Loucy (cell line): ENCODE results near the gene CSN2.

ENCODE experiments used
- EZH2phosphoT487 ChIP-seq: fragments of 200-600 bp; IDR thresholded peaks from 2 replicates; pipeline ENCODE4 v1.6.1; 2018; ENCODE audit warnings: antibody characterized with exemption, mild to moderate bottlenecking, moderate library complexity, borderline replicate concordance
- TF ChIP-seq, protein P1 (sequence below): fragments of 200-600 bp; sonication (generic); conservative IDR thresholded peaks from 2 replicates; pipeline ENCODE4 v1.5.1; 2014; ENCODE audit warnings: mild to moderate bottlenecking, antibody characterized with exemption, low read length

GRCh38 chr4:70008771-70009170, 43.2 kb upstream of the CSN2 start:
- TF ChIP-seq, protein P1, sequence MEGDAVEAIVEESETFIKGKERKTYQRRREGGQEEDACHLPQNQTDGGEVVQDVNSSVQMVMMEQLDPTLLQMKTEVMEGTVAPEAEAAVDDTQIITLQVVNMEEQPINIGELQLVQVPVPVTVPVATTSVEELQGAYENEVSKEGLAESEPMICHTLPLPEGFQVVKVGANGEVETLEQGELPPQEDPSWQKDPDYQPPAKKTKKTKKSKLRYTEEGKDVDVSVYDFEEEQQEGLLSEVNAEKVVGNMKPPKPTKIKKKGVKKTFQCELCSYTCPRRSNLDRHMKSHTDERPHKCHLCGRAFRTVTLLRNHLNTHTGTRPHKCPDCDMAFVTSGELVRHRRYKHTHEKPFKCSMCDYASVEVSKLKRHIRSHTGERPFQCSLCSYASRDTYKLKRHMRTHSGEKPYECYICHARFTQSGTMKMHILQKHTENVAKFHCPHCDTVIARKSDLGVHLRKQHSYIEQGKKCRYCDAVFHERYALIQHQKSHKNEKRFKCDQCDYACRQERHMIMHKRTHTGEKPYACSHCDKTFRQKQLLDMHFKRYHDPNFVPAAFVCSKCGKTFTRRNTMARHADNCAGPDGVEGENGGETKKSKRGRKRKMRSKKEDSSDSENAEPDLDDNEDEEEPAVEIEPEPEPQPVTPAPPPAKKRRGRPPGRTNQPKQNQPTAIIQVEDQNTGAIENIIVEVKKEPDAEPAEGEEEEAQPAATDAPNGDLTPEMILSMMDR: no peak
- TF ChIP-seq EZH2phosphoT487: no peak
